ENCODE measurements around the gene AGK. TPM values are rescaled to one million over a fixed set of nuclear protein-coding genes. Genes with fewer than 3 reads are reported as not detected.
"Not testable (repeated sequence)": the region's sequence is repeated elsewhere in the genome, so short reads cannot be mapped to it uniquely, and the experiment has no call there.

Gene AGK
- total and polyA plus RNA-seq, 2 experiments from 2014 or later: 25.6 to 30.8 TPM

- DNase-seq (ENCODE audit: low read depth in 1 of 2, low spot score in 1 of 2): no peak
- TF ChIP-seq CTCF (IDR thresholded peaks at IDR 0.05; ENCODE audit: low read depth, low read length): no peak
- Histone ChIP-seq H3K36me3 (peaks cover 6% of the 10 kb centered on the region), H3K9me3 (ENCODE audit: low read depth) (no peaks in the 10 kb centered on the region), H3K27me3 (no peaks in the 10 kb centered on the region), H3K4me3 (no peak overlapping the region), H3K4me1 (ENCODE audit: low read depth) (no peaks in the 10 kb centered on the region), H3K27ac (no peak overlapping the region)
Observed at GRCh38 chr7:141557360-141557759, 6.2 kb downstream of the AGK start.

GRCh38 chr7:141557831-141558531 lies 6.8 kb downstream of the AGK start:
- H3K36me3 ChIP-seq; H3K27me3 ChIP-seq; H3K4me1 ChIP-seq (ENCODE audit: low read depth); H3K9me3 ChIP-seq (ENCODE audit: low read depth); H3K27ac ChIP-seq; H3K4me3 ChIP-seq: not testable (repeated sequence)
- DNase-seq (ENCODE audit: low read depth in 1 of 2, low spot score in 1 of 2): peak in 1 of 2 donors; percentile 23

GRCh38 chr7:141558544-141559183 lies 7.5 kb downstream of the AGK start:
- Histone ChIP-seq H3K4me3 (no peak overlapping the region), H3K36me3 (peaks cover 6% of the 10 kb centered on the region), H3K9me3 (ENCODE audit: low read depth) (no peaks in the 10 kb centered on the region), H3K27ac (no peak overlapping the region), H3K4me1 (ENCODE audit: low read depth) (no peaks in the 10 kb centered on the region), H3K27me3 (no peaks in the 10 kb centered on the region)
- no peak for TF ChIP-seq CTCF (IDR thresholded peaks at IDR 0.05; ENCODE audit: low read depth, low read length)
- DNase-seq (ENCODE audit: low read depth in 1 of 2, low spot score in 1 of 2): peak in 1 of 2 donors; percentile 26

- H3K27ac ChIP-seq: no peak overlapping the region
- no peak for DNase-seq (ENCODE audit: low read depth in 1 of 2, low spot score in 1 of 2)
- peaks cover 6% of the 10 kb centered on the region for H3K36me3 ChIP-seq
- TF ChIP-seq CTCF (IDR thresholded peaks at IDR 0.05; ENCODE audit: low read depth, low read length): no peak
- H3K4me1 ChIP-seq (ENCODE audit: low read depth): no peaks in the 10 kb centered on the region
- H3K27me3 ChIP-seq: no peaks in the 10 kb centered on the region
- no peak overlapping the region for H3K4me3 ChIP-seq
- no peaks in the 10 kb centered on the region for H3K9me3 ChIP-seq (ENCODE audit: low read depth)
Observed at GRCh38 chr7:141559961-141560360, 8.8 kb downstream of the AGK start.

- no peak for DNase-seq (ENCODE audit: low read depth in 1 of 2, low spot score in 1 of 2)
- TF ChIP-seq CTCF (IDR thresholded peaks at IDR 0.05; ENCODE audit: low read depth, low read length): no peak
- Histone ChIP-seq H3K4me3 (no peak overlapping the region), H3K4me1 (ENCODE audit: low read depth) (no peaks in the 10 kb centered on the region), H3K27me3 (no peaks in the 10 kb centered on the region), H3K27ac (no peak overlapping the region), H3K9me3 (ENCODE audit: low read depth) (no peaks in the 10 kb centered on the region), H3K36me3 (peaks cover under 1% of the 10 kb centered on the region)
Observed at GRCh38 chr7:141562036-141562435, 10.8 kb downstream of the AGK start.

GRCh38 chr7:141562543-141562942 lies 11.3 kb downstream of the AGK start:
- Histone ChIP-seq H3K4me3 (no peak overlapping the region), H3K36me3 (no peaks in the 10 kb centered on the region), H3K9me3 (ENCODE audit: low read depth) (no peaks in the 10 kb centered on the region), H3K27me3 (no peaks in the 10 kb centered on the region), H3K27ac (no peak overlapping the region), H3K4me1 (ENCODE audit: low read depth) (no peaks in the 10 kb centered on the region)
- no peak for DNase-seq (ENCODE audit: low read depth in 1 of 2, low spot score in 1 of 2)
- TF ChIP-seq CTCF (IDR thresholded peaks at IDR 0.05; ENCODE audit: low read depth, low read length): no peak

All from cardiac muscle cell (in vitro differentiated cells and primary cell).